Endothelial cell (in vitro differentiated cells): ENCODE data around the gene DEF6. TPM values are rescaled to one million over a fixed set of nuclear protein-coding genes. Genes with fewer than 3 reads are reported as not detected.

Experiments used
- DNase-seq: peaks from one replicate; pipeline ENCODE4 v3.0.0; 2021; ENCODE audit warnings: low spot score
- H3K27ac Mint-ChIP-seq: one replicate; pipeline ENCODE4 v1.8.0; 2021; ENCODE audit warnings: mixed read lengths, inconsistent platforms; ENCODE audit not compliant: unreplicated experiment
- H3K27me3 Mint-ChIP-seq: one replicate; pipeline ENCODE4 v1.8.0; 2021; ENCODE audit warnings: mild to moderate bottlenecking, moderate library complexity, mixed read lengths, inconsistent platforms; ENCODE audit not compliant: unreplicated experiment
- H3K36me3 Mint-ChIP-seq: one replicate; pipeline ENCODE4 v1.8.0; 2021; ENCODE audit warnings: mild to moderate bottlenecking, low read depth, mixed read lengths, inconsistent platforms; ENCODE audit not compliant: unreplicated experiment
- H3K4me1 Mint-ChIP-seq: one replicate; pipeline ENCODE4 v1.8.0; 2021; ENCODE audit warnings: mild to moderate bottlenecking, mixed read lengths, inconsistent platforms; ENCODE audit not compliant: unreplicated experiment
- H3K4me3 Mint-ChIP-seq: one replicate; pipeline ENCODE4 v1.8.0; 2021; ENCODE audit warnings: mild to moderate bottlenecking, mixed read lengths, inconsistent platforms; ENCODE audit not compliant: unreplicated experiment
- H3K9me3 Mint-ChIP-seq: one replicate; pipeline ENCODE4 v1.8.0; 2021; ENCODE audit warnings: mixed read lengths, inconsistent platforms; ENCODE audit not compliant: unreplicated experiment
- total RNA-seq: library from RNA; stranded (reverse); fragmentation: NEBNext Ultra II Directional; extraction: Animal tissue kit (Norgen Biotek cat#: 25700); gene quantifications from one replicate; pipeline ENCODE4 v1.2.1, GENCODE V29; 2021; ENCODE audit not compliant: unreplicated experiment
- TF ChIP-seq, protein P1 (sequence below): fragments of 200-600 bp; sonication (generic); IDR thresholded peaks from one replicate; pipeline ENCODE4 v1.5.0; 2021; ENCODE audit warnings: antibody characterized with exemption; ENCODE audit not compliant: unreplicated experiment

DEF6 gene
- total RNA-seq, 1 donor from 2014 or later: 24.0 TPM

DNA sequence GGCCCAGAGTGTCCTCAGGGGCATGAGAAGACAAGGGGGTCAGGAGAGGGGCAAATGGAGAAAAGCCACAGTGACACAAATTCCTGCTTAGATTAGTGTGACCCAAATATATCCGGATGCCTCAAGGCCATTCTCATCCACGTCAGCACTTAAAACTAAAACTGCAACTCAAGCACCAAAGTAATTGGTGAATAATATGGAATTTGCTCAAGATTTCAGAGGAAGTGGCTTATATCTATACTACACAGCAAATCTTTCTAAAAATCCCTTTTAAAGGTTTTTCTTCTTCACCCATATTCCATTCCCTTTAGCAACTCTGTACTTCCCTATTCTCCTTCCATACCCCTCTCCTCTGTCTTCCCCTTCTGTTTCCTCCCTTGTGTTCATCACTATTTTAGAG lies 15.2 kb downstream of the DEF6 start:
- no peaks in the 10 kb centered on the region for H3K27me3 Mint-ChIP-seq
- peaks cover 42% of the 10 kb centered on the region for H3K4me1 Mint-ChIP-seq
- TF ChIP-seq, protein P1, sequence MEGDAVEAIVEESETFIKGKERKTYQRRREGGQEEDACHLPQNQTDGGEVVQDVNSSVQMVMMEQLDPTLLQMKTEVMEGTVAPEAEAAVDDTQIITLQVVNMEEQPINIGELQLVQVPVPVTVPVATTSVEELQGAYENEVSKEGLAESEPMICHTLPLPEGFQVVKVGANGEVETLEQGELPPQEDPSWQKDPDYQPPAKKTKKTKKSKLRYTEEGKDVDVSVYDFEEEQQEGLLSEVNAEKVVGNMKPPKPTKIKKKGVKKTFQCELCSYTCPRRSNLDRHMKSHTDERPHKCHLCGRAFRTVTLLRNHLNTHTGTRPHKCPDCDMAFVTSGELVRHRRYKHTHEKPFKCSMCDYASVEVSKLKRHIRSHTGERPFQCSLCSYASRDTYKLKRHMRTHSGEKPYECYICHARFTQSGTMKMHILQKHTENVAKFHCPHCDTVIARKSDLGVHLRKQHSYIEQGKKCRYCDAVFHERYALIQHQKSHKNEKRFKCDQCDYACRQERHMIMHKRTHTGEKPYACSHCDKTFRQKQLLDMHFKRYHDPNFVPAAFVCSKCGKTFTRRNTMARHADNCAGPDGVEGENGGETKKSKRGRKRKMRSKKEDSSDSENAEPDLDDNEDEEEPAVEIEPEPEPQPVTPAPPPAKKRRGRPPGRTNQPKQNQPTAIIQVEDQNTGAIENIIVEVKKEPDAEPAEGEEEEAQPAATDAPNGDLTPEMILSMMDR: no peak
- no peak overlapping the region for H3K27ac Mint-ChIP-seq
- H3K36me3 Mint-ChIP-seq: peaks cover 5% of the 10 kb centered on the region
- H3K4me3 Mint-ChIP-seq: no peak overlapping the region
- no peak for DNase-seq
- no peaks in the 10 kb centered on the region for H3K9me3 Mint-ChIP-seq

DNA sequence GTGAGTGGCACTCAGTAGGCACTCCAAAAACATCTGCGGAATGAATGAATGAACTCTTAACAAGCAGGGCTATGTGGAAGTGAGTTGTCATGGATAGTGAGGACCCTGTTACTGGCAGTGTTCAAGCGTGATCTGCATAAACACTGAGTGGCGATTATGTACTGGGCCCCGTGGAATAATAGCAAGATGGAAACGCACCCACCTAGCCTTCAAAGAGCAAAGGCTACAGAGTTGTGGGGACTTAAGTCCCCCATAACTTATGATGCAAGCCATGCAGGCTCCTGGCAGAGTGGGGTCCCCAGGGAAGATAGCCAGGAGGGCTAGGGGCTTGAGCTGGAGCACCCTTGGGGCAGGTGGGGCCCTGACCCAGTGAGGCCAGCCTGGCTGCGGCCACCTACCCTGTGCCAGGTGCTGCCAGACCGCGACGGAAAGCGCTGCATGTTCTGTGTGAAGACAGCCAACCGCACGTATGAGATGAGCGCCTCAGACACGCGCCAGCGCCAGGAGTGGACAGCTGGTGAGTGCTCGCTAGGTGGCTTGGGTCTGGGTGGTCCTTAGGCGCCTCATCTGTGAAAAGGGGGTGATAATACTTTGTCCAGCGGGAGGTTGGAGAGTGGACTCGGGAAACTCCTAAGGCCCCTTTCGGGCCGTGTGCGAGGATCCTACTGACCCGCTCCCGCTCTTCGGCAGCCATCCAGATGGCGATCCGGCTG lies 20.0 kb downstream of the DEF6 start:
- Mint-ChIP-seq H3K36me3 (peaks cover 30% of the 10 kb centered on the region), H3K27me3 (no peaks in the 10 kb centered on the region), H3K27ac (no peak overlapping the region), H3K4me3 (peak overlapping the region; percentile 87), H3K4me1 (peaks cover 18% of the 10 kb centered on the region), H3K9me3 (no peaks in the 10 kb centered on the region)
- TF ChIP-seq, protein P1: no peak
- no peak for DNase-seq

DNA sequence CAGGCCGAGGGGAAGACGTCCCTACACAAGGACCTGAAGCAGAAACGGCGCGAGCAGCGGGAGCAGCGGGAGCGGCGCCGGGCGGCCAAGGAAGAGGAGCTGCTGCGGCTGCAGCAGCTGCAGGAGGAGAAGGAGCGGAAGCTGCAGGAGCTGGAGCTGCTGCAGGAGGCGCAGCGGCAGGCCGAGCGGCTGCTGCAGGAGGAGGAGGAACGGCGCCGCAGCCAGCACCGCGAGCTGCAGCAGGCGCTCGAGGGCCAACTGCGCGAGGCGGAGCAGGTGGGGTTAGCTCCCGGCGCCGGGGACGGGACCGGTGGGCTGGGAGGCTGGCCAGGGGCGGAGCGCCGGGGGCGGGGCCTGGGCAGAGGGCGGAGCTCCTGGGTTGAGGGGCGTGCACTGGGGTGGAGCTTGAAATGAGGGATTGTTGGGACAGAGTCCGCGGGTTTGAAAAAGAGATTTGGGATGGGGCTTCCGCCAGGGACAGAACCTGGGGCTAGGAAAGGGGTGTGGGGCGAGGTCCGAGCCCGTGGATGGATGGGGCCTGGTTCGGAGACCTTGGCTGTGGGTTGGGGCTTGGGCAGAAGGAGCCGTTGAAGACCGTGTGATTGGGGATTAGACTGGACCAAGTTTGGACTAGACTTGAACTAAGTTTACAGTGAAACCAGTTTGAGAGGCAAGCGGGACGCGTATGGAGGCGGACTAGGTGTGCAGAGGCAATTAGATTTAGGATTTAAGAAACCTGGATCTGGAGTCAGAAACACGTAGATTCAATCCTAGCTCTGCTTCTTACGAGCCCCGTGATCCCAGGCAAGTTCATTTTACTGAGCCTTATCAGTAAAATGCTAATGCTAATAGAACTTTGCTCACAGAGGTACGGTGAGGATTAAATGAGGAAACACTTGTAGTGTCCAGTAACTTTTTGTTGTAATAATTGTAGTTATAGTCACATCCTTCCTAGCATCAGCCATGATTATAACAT lies 20.9 kb downstream of the DEF6 start:
- Mint-ChIP-seq H3K27me3 (no peaks in the 10 kb centered on the region), H3K27ac (no peak overlapping the region), H3K9me3 (no peaks in the 10 kb centered on the region), H3K4me1 (peaks cover 12% of the 10 kb centered on the region), H3K36me3 (peaks cover 32% of the 10 kb centered on the region), H3K4me3 (peak overlapping the region; percentile 91)
- TF ChIP-seq, protein P1: no peak
- peak; percentile 90 for DNase-seq

DNA sequence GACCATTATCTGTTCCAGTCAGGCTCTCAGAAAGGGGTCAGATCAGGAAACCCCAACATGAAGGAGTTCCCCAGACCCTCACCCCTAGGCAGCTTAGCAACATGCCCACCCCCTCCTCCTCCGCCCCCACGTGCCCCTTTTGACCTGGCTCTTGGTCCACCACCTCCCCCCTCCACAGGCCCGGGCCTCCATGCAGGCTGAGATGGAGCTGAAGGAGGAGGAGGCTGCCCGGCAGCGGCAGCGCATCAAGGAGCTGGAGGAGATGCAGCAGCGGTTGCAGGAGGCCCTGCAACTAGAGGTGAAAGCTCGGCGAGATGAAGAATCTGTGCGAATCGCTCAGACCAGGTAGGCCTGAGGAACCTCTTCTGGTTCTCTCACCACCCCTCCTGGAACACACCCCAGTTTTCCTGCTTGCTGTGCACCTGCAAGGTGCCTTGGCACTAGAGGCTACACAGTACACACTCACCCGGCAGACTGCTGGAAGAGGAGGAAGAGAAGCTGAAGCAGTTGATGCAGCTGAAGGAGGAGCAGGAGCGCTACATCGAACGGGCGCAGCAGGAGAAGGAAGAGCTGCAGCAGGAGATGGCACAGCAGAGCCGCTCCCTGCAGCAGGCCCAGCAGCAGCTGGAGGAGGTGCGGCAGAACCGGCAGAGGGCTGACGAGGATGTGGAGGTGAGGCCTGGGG lies 21.9 kb downstream of the DEF6 start:
- H3K4me1 Mint-ChIP-seq: peaks cover 11% of the 10 kb centered on the region
- H3K4me3 Mint-ChIP-seq: peak overlapping the region; percentile 69
- TF ChIP-seq, protein P1: no peak
- no peaks in the 10 kb centered on the region for H3K9me3 Mint-ChIP-seq
- H3K27ac Mint-ChIP-seq: no peak overlapping the region
- DNase-seq: no peak
- H3K36me3 Mint-ChIP-seq: peaks cover 32% of the 10 kb centered on the region
- no peaks in the 10 kb centered on the region for H3K27me3 Mint-ChIP-seq
